Measurements from ENCODE around the gene PPCS.
"Not testable (repeated sequence)": the region's sequence is repeated elsewhere in the genome, so short reads cannot be mapped to it uniquely, and the experiment has no call there.

PPCS gene

GRCh38 chr1:42454403-42454802, 1.9 kb upstream of the PPCS start:
- no peak for DNase-seq

- peak; percentile 62 for DNase-seq
Measured at GRCh38 chr1:42456754-42457089, 379 bp downstream of the PPCS start.

GRCh38 chr1:42461196-42461595, 4.9 kb downstream of the PPCS start:
- DNase-seq = no peak

GRCh38 chr1:42462828-42463763, 6.8 kb downstream of the PPCS start, which contains the start of gene CCDC30:
TSS of gene CCDC30 (plus strand) at chr1:42463286. CDS start at chr1:42480552, 17,266 bp downstream.
- peak; percentile 99 for DNase-seq

- DNase-seq = no peak
Measured at GRCh38 chr1:42463921-42464320, 7.6 kb downstream of the PPCS start.

GRCh38 chr1:42466030-42466429, 9.7 kb downstream of the PPCS start:
- DNase-seq = no peak

- DNase-seq = no peak
Measured at GRCh38 chr1:42469727-42470126, 13.4 kb downstream of the PPCS start.

- no peak for DNase-seq
Measured at GRCh38 chr1:42476605-42477004, 20.3 kb downstream of the PPCS start.

DNA sequence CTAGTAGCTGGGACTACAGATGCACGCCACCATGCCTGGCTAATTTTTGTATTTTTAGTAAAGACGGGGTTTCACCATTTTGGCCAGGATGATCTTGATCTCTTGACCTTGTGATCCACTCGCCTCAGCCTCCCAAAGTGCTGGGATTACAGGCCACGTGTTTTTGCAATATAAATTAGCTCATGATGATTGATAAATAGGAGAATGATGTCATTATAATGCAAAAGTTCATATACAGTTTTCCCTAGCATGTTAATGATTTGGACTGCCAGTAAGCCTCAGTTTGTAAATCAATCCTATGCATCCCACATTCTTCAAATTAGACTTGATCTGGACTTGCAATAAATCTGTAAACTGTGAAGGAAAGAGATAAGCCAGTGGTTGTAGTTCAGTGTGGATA, 21.0 kb downstream of the PPCS start:
- not testable (repeated sequence) for DNase-seq

DNA sequence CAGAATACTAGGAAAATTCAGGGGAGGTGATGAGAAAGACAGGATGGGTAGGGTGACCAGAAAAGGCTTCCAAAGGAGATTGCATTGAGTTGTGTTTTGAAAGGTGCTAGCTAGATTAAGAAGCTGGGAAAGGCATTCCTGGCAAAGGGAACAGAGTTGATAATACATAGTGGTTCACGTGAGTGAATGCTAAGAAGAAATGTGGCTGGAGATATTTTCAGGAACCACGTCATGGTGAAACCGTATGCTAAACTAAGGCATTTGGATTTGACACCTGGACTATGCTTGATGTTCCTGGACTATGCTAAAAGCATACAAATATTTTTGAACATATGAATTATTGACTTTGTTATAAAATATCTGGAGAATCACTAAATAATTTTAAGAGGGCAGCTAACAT, 21.4 kb downstream of the PPCS start:
- no peak for DNase-seq

GRCh38 chr1:42479621-42480020, 23.3 kb downstream of the PPCS start:
- DNase-seq = no peak

GRCh38 chr1:42480921-42481320, 24.6 kb downstream of the PPCS start:
- no peak for DNase-seq

DNA sequence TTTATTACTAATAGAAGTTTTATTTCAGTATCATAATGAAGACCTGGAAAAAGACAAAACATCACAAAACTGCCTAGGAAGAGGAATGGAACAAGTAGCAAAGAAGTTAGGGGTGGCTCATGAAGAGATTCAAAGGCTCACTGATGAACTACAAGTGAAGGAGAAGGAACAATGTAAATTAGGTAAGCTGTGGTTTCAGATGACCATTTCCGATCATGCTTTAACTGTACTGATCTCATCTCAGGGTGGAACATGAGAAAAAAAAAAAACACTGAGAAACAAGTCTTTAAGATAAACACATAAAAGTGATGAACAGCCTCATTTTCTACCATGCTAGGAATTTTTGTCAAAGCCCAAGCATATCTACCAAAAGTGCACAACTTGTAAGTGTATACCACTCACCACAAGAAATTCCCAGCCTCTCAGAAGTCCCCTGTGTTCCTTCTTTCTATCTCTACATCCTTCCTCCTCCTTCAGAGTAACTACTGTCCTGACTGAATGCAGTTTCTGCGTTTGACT, 26.4 kb downstream of the PPCS start:
- DNase-seq = no peak

- DNase-seq = no peak
Measured at GRCh38 chr1:42484382-42484781, 28.0 kb downstream of the PPCS start.

DNA sequence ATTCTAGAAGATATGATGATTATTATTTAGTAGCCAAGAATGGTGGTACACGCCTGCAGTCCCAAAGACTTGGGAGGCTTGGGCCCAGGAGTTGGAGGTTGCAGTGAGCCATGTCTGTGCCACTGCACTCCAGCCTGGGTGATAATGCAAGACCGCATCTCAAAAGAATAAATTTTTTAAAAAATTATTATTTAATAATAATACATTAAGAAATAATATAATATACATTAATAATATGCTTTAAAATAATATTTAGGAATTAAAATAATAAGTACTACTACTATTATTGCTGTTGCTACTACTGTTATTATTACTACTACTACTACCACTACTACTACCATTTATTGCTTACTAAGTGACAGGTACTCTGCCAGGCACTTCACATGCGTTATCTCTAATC, 33.9 kb downstream of the PPCS start:
- no peak for DNase-seq

DNA sequence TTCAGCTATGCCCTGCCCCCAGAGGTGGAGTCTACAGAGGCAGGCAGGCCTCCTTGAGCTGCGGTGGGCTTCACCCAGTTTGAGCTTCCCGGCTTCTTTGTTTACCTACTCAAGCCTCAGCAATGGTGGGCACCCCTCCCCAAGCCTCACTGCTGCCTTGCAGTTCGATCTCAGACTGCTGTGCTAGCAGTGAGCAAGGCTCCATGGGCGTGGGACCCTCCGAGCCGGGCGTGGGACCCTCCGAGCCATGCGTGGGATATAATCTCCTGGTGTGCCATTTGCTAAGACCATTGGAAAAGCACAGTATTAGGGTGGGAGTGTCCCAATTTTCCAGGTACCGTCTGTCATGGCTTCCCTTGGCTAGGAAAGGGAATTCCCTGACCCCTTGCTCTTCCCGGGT, 45.7 kb downstream of the PPCS start:
- not testable (repeated sequence) for DNase-seq

DNA sequence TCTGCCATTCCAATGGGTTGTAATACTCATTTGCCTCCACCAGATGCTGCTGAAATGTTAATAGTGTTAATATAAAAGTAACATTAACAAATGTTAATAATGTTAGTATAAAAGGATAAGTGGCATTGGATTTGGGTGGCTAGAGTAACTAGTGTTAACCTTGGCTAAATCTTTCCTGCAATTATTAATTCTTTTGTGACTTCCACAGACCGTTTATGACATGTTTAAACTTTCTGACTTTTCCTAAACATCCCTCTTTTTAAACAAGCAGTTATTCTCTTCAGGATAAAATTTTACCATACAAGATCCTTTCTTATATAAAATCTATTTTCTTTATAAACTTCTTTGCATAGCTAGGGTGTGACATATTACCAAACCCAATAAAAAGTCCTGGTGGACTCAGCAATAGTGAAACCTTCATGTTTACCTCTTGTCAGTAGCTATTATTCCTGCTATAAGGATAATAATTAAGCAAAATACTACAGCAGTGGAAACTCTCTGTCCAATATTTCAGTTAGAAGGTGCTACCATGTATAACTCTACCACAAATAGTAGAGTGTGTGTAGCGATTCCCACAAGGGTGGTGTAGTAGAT, 48.3 kb downstream of the PPCS start:
- no peak for DNase-seq

GRCh38 chr1:42506576-42506975, 50.2 kb downstream of the PPCS start:
- no peak for DNase-seq
